B cell (primary cell): ENCODE results near the gene FN3K. TPM values are rescaled to one million over a fixed set of nuclear protein-coding genes. Genes with fewer than 3 reads are reported as not detected.

Experiments used
- ATAC-seq: fragments of 200-7000 bp; cut with Tn5 transposase; one replicate; pipeline ENCODE4 v1.10.0; 2021; ENCODE audit warnings: low read depth, mild to moderate bottlenecking, moderate number of reproducible peaks, moderate library complexity
- CTCF ChIA-PET: fragments of 350-600 bp; sonication (Branson Sonifier 250); formaldehyde crosslinking; loops from one replicate; lab custom pipeline; 2021; ENCODE audit warnings: antibody characterized with exemption, inconsistent platforms; lab: Charles Lee
- POLR2A ChIA-PET: fragments of 350-600 bp; sonication (Branson Sonifier 250); formaldehyde crosslinking; loops from one replicate; lab custom pipeline; 2021; ENCODE audit warnings: antibody characterized with exemption; lab: Charles Lee
- DNase-seq: peaks from one replicate; pipeline ENCODE4 v3.0.0; 2013
- H2AFZ ChIP-seq: 2 replicates; pipeline ENCODE4 v1.6.1; 2012; ENCODE audit warnings: mild to moderate bottlenecking, low read depth, low read length; ENCODE audit not compliant: insufficient read depth, poor library complexity, severe bottlenecking
- H3K27ac ChIP-seq, 2 donors: 1 replicate in 1 of 2; 2 replicates in 1 of 2; pipeline ENCODE4 v1.5.1; 2012 to 2013; ENCODE audit warnings: low read length in 2 of 2, mild to moderate bottlenecking in 2 of 2, moderate library complexity in 1 of 2
- H3K27me3 ChIP-seq, 4 experiments: fragments of 200-600 bp in 1 of 4; sonication (generic) in 1 of 4; replicated peaks in 1 of 4; 1 replicate in 2 of 4; 2 replicates in 2 of 4; pipeline versions ENCODE4 v1.6.1 to v1.7.0; 2013 to 2016; ENCODE audit warnings: low read length in 3 of 4, mild to moderate bottlenecking in 2 of 4, mixed read lengths in 1 of 4, moderate library complexity in 1 of 4; ENCODE audit not compliant: insufficient read depth in 4 of 4, control insufficient read depth in 3 of 4; ENCODE audit errors: control extremely low read depth in 1 of 4
- H3K36me3 ChIP-seq, 2 experiments: replicated peaks in 1 of 2; 1 replicate in 1 of 2; 2 replicates in 1 of 2; pipeline versions ENCODE4 v1.6.1 to v1.7.1; 2013; ENCODE audit warnings: low read length in 1 of 2; ENCODE audit not compliant: insufficient read depth in 2 of 2, control insufficient read depth in 1 of 2; ENCODE audit errors: control extremely low read depth in 1 of 2, extremely low read depth in 1 of 2
- H3K4me1 ChIP-seq, 2 donors: fragments of 200-600 bp in 1 of 2; sonication (generic) in 1 of 2; 1 replicate in 1 of 2; 2 replicates in 1 of 2; pipeline versions ENCODE4 v1.5.1 to v1.6.1; 2013 to 2017; ENCODE audit warnings: low read length in 2 of 2; ENCODE audit not compliant: control insufficient read depth in 2 of 2, insufficient read depth in 2 of 2
- H3K4me2 ChIP-seq: replicated peaks from 2 replicates; pipeline ENCODE3; 2012; ENCODE audit warnings: mild to moderate bottlenecking, low read depth, low read length; ENCODE audit not compliant: poor library complexity, severe bottlenecking
- H3K4me3 ChIP-seq, 5 experiments: fragments of 200-600 bp in 1 of 5; sonication (generic) in 1 of 5; 1 replicate in 3 of 5; 2 replicates in 2 of 5; pipeline versions ENCODE4 v1.5.1 to v1.7.0; 2011 to 2016; ENCODE audit warnings: low read length in 4 of 5, mild to moderate bottlenecking in 4 of 5, low read depth in 2 of 5, control low read depth in 1 of 5, moderate library complexity in 1 of 5; ENCODE audit not compliant: insufficient read depth in 1 of 5; ENCODE audit errors: control extremely low read depth in 1 of 5, extremely low read depth in 1 of 5
- H3K79me2 ChIP-seq: fragments of 200-600 bp; sonication (generic); one replicate; pipeline ENCODE4 v1.6.0; 2016; ENCODE audit warnings: low read length; ENCODE audit not compliant: control insufficient read depth, insufficient read depth
- H3K9ac ChIP-seq: fragments of 200-600 bp; sonication (generic); 2 replicates; pipeline ENCODE4 v1.6.1; 2017; ENCODE audit warnings: mild to moderate bottlenecking, low read length, moderate library complexity
- H3K9me3 ChIP-seq, 3 donors: one replicate each; pipeline versions ENCODE4 v1.6.1 to v1.7.1; 2013; ENCODE audit warnings: low read length in 2 of 3; ENCODE audit not compliant: control insufficient read depth in 2 of 3, insufficient read depth in 1 of 3; ENCODE audit errors: control extremely low read depth in 1 of 3
- H4K20me1 ChIP-seq: 2 replicates; pipeline ENCODE4 v1.6.0; 2012; ENCODE audit warnings: mild to moderate bottlenecking, low read length; ENCODE audit not compliant: insufficient read depth, control insufficient read depth, poor library complexity, severe bottlenecking
- H3K27ac Mint-ChIP-seq: one replicate; pipeline ENCODE4 v1.8.0; 2021; ENCODE audit warnings: mixed read lengths
- H3K27me3 Mint-ChIP-seq: one replicate; pipeline ENCODE4 v1.8.0; 2021; ENCODE audit warnings: mixed read lengths
- H3K4me1 Mint-ChIP-seq: one replicate; pipeline ENCODE4 v1.8.0; 2021; ENCODE audit warnings: mixed read lengths
- H3K4me3 Mint-ChIP-seq: one replicate; pipeline ENCODE4 v1.8.0; 2021; ENCODE audit warnings: mixed read lengths
- H3K9me3 Mint-ChIP-seq: one replicate; pipeline ENCODE4 v1.8.0; 2022; ENCODE audit warnings: mixed read lengths; ENCODE audit not compliant: insufficient read depth
- EZH2 ChIP-seq: IDR thresholded peaks from 2 replicates; pipeline ENCODE4 v1.6.1; 2012; ENCODE audit warnings: borderline replicate concordance, low read depth, mild to moderate bottlenecking, moderate library complexity, low read length; ENCODE audit not compliant: insufficient read depth, poor library complexity, severe bottlenecking
- WGBS: methylation state at CpG from one replicate; pipeline ENCODE4 v1.1.5; 2013; ENCODE audit warnings: missing lambda C conversion rate; ENCODE audit not compliant: insufficient coverage; 5-methylcytosine and 5-hydroxymethylcytosine counted together
- intact Hi-C: fragments of 100-400 bp; cut with micrococcal nuclease; formaldehyde crosslinking; loops from one replicate; pipeline ENCODE4 v1.10.0; 2022
- polyA plus RNA-seq: library from polyadenylated mRNA; depleted of rRNA; stranded (reverse); fragments of >200 nt; gene quantifications from 2 replicates; pipeline ENCODE4 v1.2.3, GENCODE V29; 2012
- total RNA-seq, 2 donors: library from RNA; stranded (reverse); fragments of 120-200 nt in 1 of 2; gene quantifications; 1 replicate in 1 of 2; 2 replicates in 1 of 2; pipeline versions ENCODE4 v1.2.3 to v1.2.4, GENCODE V29; 2013 to 2022
- TF ChIP-seq, protein P1 (sequence below): fragments of 200-600 bp; IDR thresholded peaks from one replicate; pipeline ENCODE4 v1.8.0; 2022; ENCODE audit warnings: antibody characterized with exemption, mild to moderate bottlenecking

The FN3K gene
- total and polyA plus RNA-seq, 2 donors (not counting 1 experiment from before 2014, with no cell fraction given) = 1.1 to 2.6 TPM

GRCh38 chr17:82720204-82720603 lies 15.2 kb upstream of the FN3K start:
- Histone ChIP-seq H3K27me3 (no peaks in the 10 kb centered on the region), H4K20me1 (peaks cover 17% of the 10 kb centered on the region), H2AFZ (no peak overlapping the region), H3K9ac (no peak overlapping the region), H3K4me1 (peaks cover 16 to 21% of the 10 kb centered on the region in 2 donors), H3K36me3 (peaks cover 0 to 28% of the 10 kb centered on the region in 2 experiments), H3K79me2 (peaks cover 14% of the 10 kb centered on the region), H3K27ac (no peak overlapping the region), H3K4me3 (no peak overlapping the region), H3K4me2 (no peak overlapping the region), H3K9me3 (no peaks in the 10 kb centered on the region)
- Mint-ChIP-seq H3K4me1 (peaks cover 22% of the 10 kb centered on the region), H3K27ac (no peak overlapping the region), H3K27me3 (no peaks in the 10 kb centered on the region), H3K9me3 (no peaks in the 10 kb centered on the region), H3K4me3 (no peak overlapping the region)
- CTCF ChIA-PET = no interaction called here
- DNase-seq (no peak), ATAC-seq (no peak)
- POLR2A ChIA-PET = no interaction called here
- intact Hi-C loops = no loop called here
- 97% methylated on average over 16 of the region's 19 CpGs for WGBS
- TF ChIP-seq, protein P1, sequence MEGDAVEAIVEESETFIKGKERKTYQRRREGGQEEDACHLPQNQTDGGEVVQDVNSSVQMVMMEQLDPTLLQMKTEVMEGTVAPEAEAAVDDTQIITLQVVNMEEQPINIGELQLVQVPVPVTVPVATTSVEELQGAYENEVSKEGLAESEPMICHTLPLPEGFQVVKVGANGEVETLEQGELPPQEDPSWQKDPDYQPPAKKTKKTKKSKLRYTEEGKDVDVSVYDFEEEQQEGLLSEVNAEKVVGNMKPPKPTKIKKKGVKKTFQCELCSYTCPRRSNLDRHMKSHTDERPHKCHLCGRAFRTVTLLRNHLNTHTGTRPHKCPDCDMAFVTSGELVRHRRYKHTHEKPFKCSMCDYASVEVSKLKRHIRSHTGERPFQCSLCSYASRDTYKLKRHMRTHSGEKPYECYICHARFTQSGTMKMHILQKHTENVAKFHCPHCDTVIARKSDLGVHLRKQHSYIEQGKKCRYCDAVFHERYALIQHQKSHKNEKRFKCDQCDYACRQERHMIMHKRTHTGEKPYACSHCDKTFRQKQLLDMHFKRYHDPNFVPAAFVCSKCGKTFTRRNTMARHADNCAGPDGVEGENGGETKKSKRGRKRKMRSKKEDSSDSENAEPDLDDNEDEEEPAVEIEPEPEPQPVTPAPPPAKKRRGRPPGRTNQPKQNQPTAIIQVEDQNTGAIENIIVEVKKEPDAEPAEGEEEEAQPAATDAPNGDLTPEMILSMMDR = no peak
- TF ChIP-seq EZH2 = no peak

- Histone ChIP-seq H3K27me3 (no peaks in the 10 kb centered on the region), H3K79me2 (peaks cover 10% of the 10 kb centered on the region), H4K20me1 (peaks cover 13% of the 10 kb centered on the region), H3K4me3 (no peak overlapping the region), H3K4me2 (no peak overlapping the region), H3K36me3 (peaks cover 0 to 37% of the 10 kb centered on the region in 2 experiments), H3K9me3 (no peaks in the 10 kb centered on the region), H3K4me1 (peaks cover 7 to 9% of the 10 kb centered on the region in 2 donors), H2AFZ (no peak overlapping the region), H3K27ac (no peak overlapping the region), H3K9ac (no peak overlapping the region)
- Mint-ChIP-seq H3K27me3 (no peaks in the 10 kb centered on the region), H3K9me3 (no peaks in the 10 kb centered on the region), H3K4me3 (no peak overlapping the region), H3K4me1 (peaks cover 11% of the 10 kb centered on the region), H3K27ac (no peak overlapping the region)
- ChIA-PET POLR2A (no interaction called here), CTCF (no interaction called here)
- 92% methylated on average over 15 of the region's 19 CpGs for WGBS
- DNase-seq (no peak), ATAC-seq (no peak)
- no peak for TF ChIP-seq EZH2
- TF ChIP-seq, protein P1 = no peak
- intact Hi-C loops = no loop called here
These were observed 12.9 kb upstream of the FN3K start for GRCh38 chr17:82722341-82723013.
